GM21526 (cell line): Measurements from ENCODE around the gene STEEP1.
"Not testable (repeated sequence)": the region's sequence is repeated elsewhere in the genome, so short reads cannot be mapped to it uniquely, and the experiment has no call there.

Source experiments
- ATAC-seq: cut with Tn5 transposase; IDR thresholded peaks from one replicate; pipeline ENCODE4 v1.9.1; 2021; ENCODE audit warnings: moderate library complexity; ENCODE audit not compliant: unreplicated experiment, low FRiP score

The STEEP1 gene

DNA sequence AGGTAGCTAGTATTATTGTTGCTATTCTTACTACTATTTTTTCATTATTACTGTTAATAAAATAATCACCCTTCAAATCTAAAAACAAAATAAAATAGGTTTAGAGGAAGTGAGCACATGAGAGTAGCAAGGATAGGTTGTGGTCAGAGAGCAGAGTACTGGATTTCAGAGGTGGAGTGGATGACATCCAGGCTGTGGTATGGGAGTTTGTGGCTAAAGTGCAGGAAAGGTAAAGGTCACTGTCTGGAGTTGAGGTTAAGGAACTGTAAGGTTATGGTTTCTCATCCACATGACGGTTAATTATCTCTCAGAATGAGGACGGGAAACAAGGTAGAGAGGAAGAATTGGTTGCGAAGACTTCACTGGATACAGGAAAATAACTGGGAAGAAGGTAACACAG lies 27.7 kb downstream of the STEEP1 start:
- ATAC-seq: no peak

DNA sequence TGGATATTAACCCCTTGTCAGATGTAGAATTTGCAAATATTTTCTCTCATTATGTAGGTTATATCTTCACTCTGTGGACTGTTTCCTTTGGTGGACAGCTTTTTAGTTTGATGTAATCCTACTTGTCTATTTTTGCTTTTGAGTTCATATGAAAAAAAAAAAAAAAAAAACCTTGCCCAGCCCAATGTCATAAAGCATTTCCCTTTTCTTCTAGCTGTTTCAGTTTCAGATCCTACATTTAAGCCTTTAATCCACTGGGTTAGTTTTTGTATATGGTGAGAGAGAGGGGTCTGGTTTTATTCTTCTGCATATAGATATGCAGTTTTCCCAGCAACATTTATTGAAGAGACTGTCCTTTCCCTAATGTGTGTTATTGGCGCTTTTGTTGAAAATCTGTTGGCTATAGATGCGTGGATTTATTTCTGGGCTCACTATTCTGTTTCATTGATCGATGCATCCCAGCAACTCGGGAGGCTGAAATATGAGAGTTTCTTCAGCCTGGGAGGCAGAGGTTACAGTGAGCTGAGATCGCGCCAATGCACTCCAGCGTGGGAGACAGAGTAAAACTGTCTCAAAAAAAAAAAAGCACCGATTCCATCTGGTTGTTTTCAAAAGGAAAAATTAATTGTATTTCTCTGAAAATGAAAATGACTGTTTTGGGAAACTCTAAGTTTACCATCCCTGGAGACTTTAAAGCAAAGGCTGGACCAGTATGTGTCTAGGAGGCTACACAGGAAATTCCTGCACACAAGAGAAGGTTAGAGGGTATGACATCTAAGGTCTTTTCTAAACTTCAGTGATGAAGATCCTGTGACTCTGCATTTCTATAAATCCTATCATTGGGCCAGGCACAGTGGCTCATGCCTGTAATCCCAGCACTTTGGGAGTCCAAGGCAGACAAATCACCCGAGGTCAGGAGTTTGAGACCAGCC lies 35.6 kb downstream of the STEEP1 start:
- no peak for ATAC-seq

- no peak for ATAC-seq
Observed at GRCh38 chrX:119523664-119524184, 41.5 kb downstream of the STEEP1 start.

DNA sequence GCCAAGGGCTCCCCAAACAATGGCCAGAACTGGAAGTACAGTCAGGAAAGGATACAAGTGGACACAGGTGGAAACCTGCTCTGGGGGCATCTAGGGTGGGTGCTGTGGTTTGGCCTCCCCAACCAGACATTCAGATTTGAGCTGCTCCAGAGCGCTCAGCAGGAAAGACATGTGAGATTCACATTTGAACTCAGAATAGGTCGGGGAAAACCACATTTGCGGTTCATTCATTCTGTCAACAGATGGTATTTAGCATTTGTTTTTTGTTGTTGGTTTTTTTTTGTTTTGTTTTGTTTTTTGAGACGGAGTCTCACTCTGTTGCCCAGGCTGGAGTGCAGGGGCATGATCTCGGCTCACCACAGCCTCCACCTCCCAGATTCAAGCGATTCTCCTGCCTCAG lies 44.0 kb downstream of the STEEP1 start:
- ATAC-seq: no peak

GRCh38 chrX:119518371-119518770 lies 46.8 kb downstream of the STEEP1 start:
- ATAC-seq: no peak

DNA sequence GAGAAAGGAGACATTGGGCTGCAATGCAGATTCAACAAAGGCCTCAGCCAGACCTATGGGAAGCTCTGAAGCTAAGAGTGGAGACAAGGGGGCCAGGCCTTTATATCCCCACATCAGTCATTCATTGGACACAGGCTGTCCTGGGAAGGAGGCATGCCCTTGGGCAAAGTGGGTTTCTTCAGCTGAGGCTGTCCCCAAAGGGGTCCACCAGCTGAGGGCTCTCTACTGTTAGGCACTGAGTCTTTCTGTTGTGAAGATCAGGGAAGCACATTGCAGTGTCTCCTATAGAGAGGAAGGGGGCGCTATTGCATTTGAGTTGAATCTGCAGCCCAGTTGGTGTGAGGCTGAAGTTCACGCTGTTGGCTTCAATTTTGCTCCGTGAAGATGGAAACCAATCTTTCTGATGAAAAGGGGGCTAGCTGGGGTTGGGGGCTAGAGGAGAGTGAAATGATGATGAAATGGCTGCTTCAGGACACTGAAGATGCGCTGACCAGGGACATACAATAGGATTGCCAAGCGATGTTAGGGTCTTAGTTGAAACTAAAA lies 49.0 kb downstream of the STEEP1 start:
- peak; percentile 92 for ATAC-seq

DNA sequence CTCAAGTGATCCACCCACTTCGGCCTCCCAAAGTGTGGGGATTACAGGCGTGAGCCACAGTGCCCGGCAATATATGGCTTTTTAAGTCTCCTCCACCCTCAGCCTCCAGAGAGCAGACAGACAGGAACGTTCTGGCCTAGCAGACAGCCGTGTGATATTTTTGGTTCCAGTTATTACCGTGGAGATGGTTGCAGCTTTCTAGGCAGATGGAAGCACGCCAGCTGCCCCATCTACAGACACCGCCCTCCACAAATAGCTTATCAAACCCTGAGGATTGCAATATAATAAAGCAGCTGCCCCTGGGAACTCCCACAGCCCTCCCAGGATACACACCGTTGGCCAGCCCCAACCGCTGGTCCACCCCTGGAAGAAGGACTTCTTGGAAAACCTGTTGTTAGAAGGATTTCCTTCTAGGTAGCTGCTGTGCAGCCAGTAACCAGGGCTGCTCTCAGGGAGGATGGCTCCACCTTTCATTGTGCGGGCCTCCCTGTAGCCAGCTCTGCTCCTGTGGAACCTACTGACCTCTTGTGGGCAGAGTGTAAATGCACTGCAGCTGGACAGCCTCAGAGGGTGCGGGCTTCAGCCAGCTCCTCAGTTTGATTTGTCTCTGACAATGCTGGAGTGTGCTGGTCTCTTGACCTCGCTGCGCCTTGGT lies 52.9 kb downstream of the STEEP1 start:
- no peak for ATAC-seq

DNA sequence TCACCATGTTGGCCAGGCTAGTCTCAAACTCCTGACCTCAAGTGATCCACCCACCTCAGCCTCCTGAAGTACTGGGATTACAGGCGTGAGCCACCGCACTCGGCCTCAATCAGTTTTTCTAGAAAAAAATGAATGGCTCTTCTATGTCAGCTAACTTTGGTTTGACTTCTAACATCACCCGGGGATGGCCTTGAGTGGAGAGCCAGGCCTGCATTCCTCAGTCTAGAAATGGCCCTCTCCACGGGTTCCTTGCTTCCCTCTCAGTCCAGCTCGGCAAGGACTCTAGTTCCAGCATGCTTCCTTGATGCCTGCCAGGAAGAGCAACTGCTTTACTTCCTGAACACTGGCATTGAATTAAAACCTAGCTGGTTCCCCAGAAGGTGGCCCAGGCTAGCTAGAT lies 58.0 kb downstream of the STEEP1 start:
- no peak for ATAC-seq

DNA sequence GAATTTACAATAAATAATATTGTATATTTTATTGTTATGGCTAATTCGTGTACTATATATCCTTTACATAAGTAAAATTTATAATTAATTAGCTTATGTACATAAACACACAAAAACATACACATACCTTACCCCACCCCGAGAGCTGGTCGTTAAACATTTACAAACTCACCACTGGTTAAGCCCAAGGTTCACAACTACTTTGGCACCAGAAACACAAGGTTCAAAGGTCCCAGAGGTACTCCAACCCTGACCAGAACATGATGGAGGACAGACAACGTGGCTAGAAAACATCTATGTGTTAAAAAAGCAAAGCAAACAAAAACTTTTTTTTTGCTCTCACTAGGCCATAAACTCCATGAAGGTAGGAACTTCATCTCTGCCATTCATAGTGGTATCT lies 59.3 kb downstream of the STEEP1 start:
- no peak for ATAC-seq

GRCh38 chrX:119505145-119505544 lies 60.1 kb downstream of the STEEP1 start:
- not testable (repeated sequence) for ATAC-seq

- ATAC-seq: no peak
Observed at GRCh38 chrX:119503484-119503861, 61.7 kb downstream of the STEEP1 start.

DNA sequence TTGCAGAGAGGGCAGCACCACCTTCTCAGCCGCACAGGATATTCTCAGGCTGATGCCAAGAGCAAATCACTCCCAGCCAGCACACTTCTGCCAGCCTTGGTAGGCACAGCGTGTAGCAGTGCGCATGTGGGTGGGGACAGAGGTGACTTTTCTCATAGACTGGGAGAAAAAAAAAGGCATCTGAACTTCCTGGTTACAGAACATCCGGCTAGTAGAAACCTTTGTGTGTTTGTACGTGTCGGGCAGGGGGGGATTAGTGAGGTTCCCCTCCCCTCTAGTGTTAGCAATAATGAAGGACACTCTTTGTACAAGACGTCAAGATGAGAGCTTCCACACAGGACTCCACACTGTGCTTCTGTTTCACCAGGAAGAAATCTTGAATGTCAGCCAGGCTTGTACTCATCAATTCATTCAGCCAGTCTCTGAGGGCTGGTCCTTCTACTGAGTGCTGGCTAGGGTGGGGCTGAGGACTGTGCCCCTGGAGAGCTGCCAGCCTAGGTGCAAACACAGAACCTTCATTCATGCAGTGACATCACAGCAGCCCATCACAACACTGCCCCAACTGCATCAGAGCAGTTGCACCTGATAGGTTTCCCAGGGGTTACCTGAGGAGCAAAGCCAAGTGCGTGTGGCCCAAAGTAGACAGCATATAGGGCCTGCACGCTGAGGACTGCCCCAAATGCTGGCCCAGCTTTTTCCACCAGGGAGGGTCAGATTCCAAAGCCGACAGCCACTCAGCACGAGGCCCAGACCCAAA lies 62.3 kb downstream of the STEEP1 start:
- ATAC-seq: no peak

DNA sequence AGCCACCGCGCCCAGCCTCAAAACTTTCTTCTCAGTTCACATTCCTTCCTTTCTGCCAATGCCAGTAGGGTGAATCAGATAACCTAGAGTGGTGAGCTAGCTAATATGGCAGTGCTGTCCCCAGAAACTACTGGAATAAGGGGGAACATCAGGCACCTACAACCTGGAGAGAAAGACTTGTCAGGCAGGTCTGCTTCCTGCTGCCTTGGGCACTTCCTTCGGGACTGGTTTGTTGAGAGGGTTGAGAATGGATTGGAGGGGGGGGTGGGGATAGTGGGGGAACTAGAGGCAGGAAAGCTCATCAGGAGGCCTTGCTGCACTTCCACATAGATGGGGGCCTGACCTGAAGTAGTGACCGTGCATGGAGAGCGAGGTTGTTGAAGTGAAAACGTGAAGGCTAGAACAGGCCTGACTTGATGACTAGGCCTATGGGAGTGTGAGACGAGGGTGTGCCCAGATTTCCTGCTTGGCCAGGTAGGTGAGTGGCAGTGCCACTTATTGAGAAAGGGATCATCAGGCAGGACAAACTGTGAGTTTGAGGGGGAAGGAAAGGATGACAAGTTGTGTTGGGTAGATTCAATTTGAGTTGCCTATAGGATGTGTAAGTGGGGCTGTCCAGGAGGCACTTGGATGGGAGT lies 63.6 kb downstream of the STEEP1 start:
- ATAC-seq: no peak

- ATAC-seq: no peak
Observed at GRCh38 chrX:119500061-119500800, 65.0 kb downstream of the STEEP1 start.

- no peak for ATAC-seq
Observed at GRCh38 chrX:119497185-119497584, 68.0 kb downstream of the STEEP1 start.

GRCh38 chrX:119495734-119496726 lies 69.2 kb downstream of the STEEP1 start:
- ATAC-seq: no peak

DNA sequence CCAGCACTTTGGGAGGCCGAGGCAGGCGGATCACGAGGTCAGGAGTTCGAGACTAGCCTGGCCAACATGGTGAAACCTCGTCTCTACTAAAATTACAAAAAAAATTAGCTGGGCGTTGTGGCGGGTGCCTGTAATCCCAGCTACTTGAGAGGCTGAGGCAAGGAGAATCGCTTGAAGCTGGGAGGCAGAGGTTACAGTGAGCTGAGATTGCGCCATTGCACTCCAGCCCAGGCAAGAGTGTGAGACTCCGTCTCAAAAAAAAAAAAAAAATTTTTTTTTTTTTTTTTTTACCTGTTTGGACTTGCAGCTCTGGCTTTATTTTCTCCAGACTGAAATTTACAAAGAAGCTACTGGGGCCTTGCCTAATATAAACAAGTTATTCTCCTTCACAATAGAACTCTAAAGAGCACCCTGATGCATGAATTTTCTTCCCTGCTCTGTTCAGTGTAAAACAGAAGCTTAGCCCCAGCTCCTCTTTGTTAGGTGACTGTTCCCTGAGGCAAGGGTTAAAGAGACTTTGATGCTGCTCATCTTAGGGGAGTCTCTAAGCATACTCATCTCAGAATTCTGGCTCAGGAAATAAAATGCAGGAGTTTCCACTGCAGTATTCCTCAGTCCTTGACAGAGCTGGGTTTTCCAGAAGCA lies 71.2 kb downstream of the STEEP1 start:
- not testable (repeated sequence) for ATAC-seq

GRCh38 chrX:119492463-119492862 lies 72.7 kb downstream of the STEEP1 start:
- ATAC-seq: no peak
